Measurements from ENCODE around the gene ZDHHC19.
"Not testable (repeated sequence)": the region's sequence is repeated elsewhere in the genome, so short reads cannot be mapped to it uniquely, and the experiment has no call there.

ZDHHC19 gene

DNA sequence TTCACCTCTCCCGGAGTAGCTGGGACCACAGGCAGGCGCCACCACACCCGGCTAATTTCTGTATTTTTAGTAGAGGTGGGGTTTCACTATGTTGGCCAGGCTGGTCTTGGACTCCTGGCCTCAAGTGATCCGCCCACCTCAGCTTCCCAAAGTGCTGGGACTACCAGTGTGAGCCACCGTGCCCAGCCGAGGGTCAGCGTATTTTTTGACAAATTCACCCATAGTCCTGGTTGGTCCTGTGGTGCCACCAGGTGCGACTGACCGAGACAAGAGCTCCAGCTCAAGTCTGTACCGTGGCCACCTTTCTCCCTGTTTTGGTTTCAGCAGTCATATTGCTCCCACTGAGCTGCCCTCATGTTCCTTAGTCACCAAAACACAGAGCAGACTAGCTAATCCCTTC, 13.9 kb upstream of the ZDHHC19 start:
- DNase-seq (ENCODE audit: low read depth in 2 of 2): no peak

DNA sequence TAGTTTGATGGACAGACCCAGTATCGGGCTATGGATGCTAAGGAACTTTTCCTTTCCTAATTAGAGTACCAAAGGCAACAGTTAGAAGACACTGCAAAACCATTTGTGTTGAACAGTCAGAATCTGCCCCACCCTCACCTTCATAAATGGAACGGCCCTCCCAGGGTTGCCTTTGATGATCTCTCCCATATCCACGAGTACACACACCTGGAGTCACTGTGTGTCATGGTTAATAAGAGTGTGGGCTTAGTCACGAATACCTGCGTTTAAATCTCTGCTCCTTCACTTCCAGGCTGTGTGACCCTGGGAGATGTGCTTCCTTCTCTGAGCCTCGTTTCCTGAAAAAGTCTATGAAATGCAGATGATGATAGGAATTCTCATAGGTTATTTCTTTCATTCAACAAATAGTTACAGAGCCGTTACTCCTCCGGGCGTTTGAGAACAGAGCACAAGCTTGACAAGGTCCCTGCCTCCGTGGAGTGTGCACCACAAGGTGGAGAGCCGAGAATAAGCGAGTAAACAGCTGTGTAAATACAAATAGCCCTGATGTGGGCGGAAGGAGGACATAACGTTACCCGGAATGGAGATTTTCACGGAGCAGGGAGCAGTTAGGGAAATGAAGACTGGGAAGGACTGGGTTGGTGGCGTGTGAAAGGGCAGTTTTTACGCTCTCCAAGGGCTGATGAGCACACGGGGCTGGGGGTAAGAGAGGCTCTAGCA, 11.8 kb upstream of the ZDHHC19 start:
- no peak for DNase-seq (ENCODE audit: low read depth in 2 of 2)

DNA sequence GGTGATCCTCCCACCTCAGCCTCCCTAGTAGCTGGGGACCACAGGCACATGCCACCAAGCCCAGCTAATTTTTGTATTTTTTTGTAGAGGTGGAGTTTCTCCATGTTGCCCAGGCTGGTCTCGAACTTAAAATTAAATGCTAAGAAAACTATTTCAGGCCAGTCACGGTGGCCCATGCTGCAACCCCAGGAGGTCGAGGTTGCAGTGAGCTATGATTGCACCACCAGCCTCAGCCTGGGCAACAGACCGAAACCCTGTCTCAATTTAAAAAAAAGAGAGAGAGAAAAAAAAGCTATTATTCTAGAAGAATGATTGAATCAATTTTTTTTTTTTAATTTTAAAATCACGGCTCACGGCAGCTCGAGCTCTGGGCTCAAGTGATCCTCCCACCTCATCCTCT, 9.8 kb upstream of the ZDHHC19 start:
- DNase-seq (ENCODE audit: low read depth in 2 of 2): no peak

DNA sequence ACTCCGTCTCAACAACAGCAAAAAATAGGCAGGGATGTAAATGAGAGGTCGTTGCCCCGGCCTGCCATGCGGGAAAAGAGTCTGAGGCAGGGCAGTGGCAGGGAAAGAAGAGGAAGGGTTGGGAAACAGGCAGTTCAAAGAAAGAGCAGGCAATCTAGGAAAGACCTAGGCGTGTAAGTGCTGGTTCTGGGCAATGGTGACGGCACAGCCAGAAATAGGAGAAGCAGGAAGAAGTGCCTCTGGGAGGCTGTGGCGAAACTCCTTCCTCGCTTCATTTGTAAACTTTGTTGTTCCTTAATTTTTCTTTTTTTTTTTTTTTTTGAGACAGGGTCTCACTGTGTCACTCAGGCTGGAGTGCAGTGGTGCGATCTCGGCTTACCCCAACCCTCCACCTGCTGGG, 9.4 kb upstream of the ZDHHC19 start:
- no peak for DNase-seq (ENCODE audit: low read depth in 2 of 2)

DNA sequence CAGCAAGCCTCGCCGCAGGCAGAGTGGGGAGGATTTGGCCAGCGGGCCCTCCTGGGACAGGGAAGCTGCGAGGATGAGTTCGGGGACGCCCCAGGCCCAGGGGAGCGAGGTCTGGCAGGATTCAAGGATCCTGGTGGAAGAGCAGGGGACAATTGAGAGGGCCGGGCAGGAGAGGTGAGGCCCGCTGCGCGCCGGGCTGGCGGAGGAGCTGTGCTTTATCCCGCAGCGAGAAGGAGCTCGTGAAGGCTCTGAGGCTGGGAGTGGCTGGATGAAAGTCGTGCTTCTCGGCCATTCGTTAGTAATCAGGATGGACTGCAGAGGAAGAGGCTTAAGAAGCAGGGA, 8.7 kb upstream of the ZDHHC19 start:
- no peak for DNase-seq (ENCODE audit: low read depth in 2 of 2)

DNA sequence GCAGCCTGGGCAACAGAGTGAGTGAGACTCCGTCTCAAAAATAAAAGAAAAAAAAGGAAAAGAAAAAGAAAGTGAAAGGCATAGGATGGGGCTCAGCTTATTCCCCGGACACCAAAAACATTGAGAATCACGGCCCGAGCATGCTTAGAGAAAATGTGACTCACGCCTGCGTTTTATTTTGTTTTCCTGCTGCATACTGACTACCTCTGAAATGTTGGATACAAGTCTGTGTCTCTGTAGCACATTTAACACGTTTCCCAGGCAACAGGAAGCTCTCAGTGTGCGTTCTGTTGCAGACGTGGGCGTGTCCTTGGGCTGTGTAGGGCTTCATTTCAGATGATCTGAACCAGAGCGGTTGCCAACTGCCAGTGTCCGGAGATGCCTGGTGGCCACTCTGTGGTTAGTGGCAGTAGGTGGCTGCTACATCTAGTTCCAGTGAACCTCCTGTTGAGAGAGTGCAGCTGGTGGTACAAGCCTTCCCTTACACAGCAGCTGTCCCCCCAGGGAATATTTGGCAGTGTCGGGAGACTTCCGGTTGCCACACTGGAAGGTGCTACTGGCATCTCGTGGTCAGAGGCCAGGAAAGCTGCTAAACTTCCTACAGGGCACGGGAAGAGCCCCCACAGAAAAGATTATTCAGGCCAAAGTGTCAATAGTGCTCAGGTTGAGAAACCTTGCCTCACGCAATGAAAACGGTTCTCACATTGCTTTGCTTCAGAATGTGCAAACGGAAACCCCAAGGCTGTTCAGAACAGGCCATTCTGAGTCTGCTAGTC, 8.2 kb upstream of the ZDHHC19 start:
- DNase-seq (ENCODE audit: low read depth in 2 of 2): peak in 1 of 2 donors; percentile 46

DNA sequence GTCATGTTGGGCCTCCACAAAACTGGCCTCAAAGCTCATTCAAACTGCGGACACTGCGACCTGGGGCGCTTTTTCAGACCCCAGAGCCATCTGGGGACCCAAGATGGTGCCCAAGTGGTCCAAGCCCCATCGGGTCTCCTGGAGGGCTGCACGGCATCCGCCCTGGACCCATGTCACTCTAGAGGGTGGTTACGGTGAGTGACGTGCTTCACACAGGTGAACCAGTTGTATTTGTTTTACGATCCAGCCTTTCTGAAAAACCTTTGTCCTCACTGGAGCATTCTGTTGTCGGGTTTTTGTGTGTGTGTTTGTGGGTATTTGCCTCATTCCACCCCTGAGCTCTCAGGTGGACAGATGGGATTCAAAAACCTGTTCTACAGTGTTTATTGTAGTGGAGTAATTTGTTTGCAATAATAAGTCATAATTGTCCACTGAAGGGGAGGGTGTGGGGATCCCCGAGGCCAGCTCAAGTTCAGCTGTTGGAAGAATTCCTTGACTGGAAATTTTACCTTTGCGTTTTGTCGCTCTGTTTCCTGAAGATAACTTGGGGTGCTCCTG, 7.0 kb upstream of the ZDHHC19 start:
- no peak for DNase-seq (ENCODE audit: low read depth in 2 of 2)

DNA sequence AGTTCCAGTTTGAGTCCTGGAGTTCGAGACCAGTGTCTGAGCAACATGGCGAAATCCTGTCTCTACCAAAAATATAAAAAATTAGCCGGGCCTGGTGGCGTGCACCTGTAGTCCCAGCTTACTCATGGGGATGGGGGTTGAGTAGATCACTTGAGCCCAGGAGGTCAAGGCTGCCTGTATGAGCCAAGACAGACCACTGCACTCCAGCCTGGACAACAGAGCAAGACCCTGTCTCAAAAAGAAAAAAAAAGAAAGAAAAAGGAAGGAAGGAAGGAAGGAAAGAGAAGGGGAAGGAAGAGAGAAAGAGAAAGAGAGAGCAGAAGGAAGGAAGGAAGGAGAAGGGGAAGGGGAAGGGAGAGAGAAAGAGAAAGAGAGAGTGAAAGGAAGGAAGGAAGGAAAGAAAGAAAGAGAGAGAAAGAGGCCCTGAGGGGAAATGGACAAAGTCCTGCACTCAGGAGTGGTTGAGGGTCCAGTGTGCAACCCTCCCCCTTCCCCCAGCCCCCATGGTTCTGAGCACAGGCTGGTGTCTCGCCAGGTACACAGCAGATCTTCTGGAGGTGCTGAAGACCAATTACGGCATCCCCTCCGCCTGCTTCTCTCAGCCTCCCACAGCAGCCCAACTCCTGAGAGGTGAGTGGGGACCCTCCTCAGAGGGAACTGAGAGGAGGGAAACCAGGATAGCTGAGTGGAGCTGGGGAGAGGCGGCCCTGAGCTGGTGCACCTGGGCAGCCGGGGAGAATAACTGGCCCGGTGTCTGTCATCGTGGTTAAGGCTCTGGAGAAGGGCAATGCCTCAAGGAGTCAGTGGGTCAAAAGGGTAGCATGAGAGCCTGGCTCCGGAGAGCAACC, 6.3 kb upstream of the ZDHHC19 start:
- no peak for DNase-seq (ENCODE audit: low read depth in 2 of 2)

DNA sequence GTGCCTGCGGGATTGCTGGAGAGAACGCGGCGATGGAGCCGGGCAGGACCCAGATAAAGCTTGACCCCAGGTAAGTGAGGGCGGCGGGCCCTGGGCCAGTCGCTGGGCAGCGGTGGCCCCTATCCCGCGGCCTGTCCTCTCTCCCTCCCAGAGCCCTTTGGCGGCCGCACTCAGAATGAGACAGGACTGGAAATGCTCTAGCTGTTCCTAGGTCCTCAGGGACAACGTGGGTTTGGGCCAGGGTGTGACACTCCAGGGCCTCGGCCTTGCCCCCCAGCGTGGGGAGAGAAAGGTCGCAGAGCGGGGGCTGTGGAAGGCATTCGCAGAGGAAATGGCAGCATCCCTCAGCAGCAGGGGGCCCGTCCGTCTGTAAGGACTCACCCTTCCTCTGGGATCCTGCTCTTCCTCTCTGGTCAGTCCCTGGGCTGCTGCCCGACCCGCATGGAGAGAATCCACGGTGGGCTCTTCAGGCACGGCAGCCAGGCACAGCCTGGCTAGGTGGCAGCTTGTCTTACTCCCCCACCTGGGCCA, 5.5 kb upstream of the ZDHHC19 start:
- DNase-seq (ENCODE audit: low read depth in 2 of 2): no peak

DNA sequence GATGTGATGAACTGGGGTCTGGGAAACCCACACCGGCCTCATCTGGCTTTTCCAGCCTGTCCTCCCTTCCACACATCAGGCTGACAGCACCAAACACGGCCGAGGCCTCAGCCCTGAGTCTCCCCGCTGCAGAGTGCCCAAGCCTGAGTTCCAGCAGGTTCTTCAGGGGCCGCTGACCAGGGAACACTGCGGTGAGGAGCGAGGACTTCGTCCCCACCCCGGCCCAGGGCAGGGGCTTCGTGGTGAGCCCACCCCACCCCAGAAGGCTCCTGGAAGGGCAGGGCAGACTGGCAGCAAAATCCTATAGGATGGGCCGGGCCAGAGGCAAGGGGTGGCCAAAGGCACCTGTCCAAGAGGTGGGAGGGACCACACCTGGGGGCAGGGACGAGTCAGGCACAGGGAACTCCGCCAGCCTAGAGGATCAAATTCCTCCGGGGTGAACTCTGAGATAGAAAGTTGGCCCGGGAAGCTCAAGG, 4.9 kb upstream of the ZDHHC19 start, which contains the start of gene SLC51A:
TSS of gene SLC51A (plus strand) at position 446 of the 476 bp plus-strand sequence. CDS start 179 bp downstream, outside the sequence.
- DNase-seq (ENCODE audit: low read depth in 2 of 2): no peak

DNA sequence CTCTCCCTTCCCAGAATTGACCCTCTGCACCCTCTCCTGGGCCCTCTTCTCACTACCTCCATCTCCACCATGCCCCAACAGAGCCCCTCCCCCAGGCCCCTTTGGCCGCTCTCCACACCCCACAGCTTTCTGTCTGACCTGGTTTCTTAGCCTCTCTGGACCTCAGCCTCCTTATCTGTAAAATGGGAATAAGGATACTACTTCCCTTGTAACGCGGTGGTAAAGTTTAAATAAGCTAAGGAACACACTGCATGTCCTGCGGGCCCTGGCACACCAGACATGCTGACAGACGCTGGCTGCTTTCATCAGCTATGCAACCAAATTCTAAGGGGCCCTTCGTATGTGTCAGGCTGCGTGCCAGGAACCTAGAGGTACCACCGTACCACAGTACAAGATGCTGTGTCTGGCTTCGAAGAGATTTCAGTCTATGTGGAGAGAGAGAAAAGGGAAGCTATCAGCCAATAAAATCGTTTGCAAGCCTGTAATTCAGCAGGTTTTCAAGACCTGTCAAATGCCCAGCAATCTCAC, 4.4 kb upstream of the ZDHHC19 start:
- no peak for DNase-seq (ENCODE audit: low read depth in 2 of 2)

DNA sequence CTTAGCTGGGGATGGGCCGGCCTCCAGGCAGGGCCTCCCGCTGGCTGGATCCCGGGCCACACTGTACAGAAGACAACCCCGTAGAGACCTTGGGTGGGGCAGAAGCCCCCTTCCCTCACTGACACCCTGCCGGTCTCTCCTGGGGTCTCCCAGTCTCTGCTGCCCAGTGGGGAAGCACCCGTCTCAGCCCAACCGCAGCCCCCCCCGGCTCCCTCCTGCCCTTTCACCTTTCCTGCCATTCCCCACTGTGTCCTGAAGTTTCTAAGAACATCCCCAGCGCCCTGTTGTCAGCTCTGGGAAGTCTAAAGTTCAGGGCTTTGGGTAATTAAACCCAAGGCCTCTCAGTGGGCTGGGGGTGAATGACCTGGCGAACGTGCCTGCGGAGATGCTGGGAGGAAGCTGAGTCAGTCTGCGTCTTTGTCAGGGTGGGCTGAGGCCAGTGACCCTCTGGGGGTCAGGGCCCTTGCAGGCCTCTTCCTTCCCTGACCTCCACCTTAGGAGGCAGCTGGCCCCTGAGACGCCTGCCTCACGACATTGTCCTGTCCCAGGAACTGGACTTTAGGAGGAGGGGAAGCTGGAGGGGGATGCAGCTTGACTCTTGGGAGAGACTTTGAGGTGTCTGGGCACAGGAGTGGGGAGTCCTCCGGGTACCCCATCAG, 3.7 kb upstream of the ZDHHC19 start:
- DNase-seq (ENCODE audit: low read depth in 2 of 2): no peak

DNA sequence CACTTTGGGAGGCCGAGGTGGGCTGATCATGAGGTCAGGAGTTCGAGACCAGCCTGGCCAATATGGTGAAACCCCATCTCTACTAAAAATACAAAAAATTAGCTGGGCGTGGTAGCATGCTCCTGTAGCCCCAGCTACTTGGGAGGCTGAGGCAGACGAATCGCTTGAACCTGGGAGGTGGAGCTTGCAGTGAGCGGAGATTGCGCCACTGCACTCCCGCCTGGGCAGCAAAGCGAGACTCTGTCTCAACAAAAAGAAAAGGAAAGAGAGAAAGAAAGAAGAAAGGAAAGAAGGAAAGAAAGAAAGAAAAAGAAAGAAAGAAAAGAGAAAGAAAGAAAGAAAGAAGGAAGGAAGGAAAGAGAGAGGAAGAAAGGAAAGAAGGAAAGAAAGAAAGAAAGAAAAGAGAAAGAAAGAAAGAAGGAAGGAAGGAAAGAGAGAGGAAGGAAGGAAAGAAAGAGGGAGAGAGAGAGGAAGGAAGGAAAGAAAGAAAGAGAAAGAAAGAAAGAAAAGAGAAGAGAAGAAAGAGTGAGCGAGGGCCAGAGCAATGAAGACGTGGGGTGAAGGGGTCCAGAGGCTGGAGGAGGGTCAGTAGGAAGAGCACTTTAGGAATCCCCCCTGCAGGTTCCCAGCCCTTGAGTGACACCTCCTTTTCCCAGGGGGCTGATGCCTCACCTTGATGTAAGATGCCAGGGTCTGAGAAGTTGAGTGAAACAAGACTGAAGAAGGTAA, 1.1 kb downstream of the ZDHHC19 start:
- not testable (repeated sequence) for DNase-seq (ENCODE audit: low read depth in 2 of 2)

DNA sequence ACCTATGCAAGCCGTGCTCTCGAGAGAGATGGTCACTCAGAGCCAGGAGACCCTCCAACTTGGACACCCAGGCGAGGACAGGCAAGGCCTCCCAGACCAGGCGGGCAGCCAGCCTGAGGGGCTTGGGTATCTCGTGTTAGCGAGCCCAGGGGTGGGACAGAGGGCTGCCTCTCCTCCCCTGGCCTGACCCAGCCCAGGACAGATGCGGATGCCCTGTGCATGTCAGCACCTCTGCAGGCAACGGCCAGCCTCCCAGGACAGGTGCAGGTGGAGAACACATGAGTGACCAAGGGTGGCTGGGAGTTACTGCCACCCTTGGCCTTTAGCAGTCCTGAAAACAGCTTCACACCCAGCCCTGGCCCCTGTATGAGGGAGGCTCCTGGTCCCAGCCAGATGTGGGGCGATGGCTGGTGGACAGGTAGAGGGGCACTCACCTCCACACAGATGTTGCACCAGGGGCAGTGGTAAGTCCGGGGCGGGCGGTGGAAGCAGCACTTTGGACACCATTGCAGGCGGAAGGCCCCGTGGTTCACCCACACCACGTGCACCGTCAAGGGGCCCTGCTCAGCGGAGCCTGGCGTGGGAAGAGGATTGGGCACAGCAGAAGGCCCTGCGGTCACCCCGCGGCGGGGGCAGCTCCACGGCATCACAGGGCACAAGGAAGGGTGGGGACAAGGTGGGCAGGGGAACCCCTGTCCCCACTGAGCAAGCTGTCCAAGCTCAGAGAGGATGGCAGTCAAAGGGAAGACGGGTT, 2.1 kb downstream of the ZDHHC19 start:
- no peak for DNase-seq (ENCODE audit: low read depth in 2 of 2)

DNA sequence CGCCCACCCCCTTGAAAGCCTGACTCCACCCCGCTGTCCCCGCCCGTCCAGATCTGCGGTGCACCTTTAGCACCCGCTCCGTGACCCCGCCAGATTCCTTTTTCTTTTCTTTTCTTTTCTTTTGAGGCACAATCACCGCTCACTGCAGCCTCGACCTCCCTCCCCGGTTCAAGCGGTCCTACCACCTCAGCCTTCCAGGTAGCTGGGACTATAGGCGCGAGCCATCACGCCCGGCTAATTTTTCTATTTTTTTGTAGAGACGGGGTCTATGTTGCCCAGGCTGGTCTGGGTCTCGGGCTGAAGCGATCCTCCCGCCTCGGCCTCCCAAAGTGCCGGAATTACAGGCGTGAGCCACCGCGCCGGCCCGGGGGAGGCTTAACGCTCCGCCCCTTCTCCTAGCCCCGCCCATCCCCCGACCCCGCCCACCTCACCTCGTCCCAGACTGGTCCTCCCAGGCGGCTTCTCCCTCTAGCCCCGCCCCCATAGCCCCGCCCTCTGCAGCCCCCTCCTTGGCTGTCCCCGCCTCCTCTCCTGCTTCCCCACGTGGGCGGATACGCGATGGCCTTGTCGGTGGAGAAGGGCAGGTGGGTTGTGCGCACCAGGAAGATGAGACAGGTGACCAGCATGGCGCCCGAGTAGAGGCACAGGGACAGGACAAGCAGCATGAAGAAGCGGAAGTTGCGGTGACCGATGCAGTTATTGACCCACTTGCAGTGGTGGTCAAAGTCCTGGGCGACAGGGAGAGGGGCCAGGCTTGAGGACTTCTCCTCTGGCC, 3.2 kb downstream of the ZDHHC19 start:
- no peak for DNase-seq (ENCODE audit: low read depth in 2 of 2)

DNA sequence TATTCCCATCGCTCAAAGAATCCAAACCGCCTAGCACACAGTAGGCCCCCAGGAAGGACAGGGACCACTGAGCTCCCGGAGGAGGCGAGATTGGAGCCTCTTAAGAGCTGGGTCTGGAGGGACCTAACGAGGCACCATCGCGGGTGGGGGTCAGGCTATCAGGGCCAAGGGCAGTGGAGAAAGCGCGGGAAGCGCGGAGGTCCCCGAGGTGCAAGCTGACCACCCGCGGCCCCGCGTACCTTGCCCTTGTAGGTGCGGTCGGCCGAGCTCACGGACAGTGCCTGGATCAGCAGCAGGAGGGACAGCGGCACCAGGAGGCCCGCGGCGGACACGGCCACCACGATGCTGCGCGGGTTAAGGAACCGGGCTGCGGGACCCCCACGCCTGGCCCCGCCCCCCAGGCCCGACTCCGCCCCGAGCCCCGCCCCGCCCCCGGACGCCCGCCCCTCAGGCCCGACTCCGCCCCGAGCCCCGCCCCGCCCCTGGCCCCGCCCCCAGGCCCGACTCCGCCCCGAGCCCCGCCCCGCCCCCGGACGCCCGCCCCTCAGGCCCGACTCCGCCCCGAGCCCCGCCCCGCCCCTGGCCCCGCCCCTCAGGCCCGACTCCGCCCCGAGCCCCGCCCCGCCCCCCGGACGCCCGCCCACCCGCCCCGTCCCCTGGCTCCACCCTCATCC, 3.9 kb downstream of the ZDHHC19 start:
- no peak for DNase-seq (ENCODE audit: low read depth in 2 of 2)

DNA sequence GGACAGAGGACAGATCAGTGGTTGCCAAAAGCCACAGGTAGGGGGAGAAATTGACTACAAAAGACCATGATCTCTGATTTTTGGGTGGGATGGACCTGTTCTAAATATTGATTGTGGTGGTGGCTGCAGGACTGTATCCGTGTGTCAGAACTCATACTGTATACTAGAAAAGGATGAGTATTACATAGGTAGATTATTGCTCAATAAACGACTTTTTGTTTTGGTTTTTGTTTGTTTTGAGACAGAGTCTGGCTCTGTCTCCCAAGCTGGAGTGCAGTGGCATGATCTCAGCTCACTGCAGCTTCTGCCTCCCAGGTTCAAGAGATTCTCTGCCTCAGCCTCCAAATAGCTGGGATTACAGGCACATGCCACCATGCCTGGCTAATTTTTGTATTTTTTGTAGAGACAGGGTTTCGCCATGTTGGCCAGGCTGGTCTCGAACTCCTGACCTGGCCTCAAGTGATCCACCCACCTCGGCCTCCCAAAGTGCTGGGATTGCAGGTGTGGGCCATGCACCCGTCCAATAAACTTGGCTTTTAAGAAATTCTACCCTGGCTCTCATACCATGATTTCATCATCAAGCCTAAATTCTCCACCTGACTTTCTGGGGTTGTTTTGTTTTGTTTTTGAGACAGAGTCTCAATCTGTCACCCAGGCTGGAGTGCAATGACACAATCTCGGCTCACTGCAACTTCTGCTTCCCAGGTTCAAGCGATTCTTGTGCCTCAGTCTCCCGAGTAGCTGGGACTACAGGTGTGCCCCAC, 5.6 kb downstream of the ZDHHC19 start:
- DNase-seq (ENCODE audit: low read depth in 2 of 2): not testable (repeated sequence)
